Natural killer cell (primary cell): Measurements from ENCODE around the gene KIAA0408. TPM values are rescaled to one million over a fixed set of nuclear protein-coding genes. Genes with fewer than 3 reads are reported as not detected.

ENCODE experiments used
- ATAC-seq, 3 donors: fragments of 150-1000 bp in 2 of 3; fragments of 200-7000 bp in 1 of 3; cut with Tn5 transposase; 1 replicate in 1 of 3; 2 replicates in 2 of 3; pipeline ENCODE4 v1.10.0; 2021; ENCODE audit warnings: mild to moderate bottlenecking in 2 of 3, moderate library complexity in 2 of 3
- DNase-seq, 2 donors: peaks; one replicate each; pipeline versions ENCODE4 v3.0.0 to v3.0.0-alpha.2; 2013 to 2021; ENCODE audit warnings: mixed read lengths in 1 of 2
- H3K27ac ChIP-seq: one replicate; pipeline ENCODE4 v1.5.1; 2013; ENCODE audit warnings: mild to moderate bottlenecking, low read length
- H3K27me3 ChIP-seq: one replicate; pipeline ENCODE4 v1.6.1; 2013; ENCODE audit warnings: low read length; ENCODE audit not compliant: control insufficient read depth, insufficient read depth
- H3K36me3 ChIP-seq: one replicate; pipeline ENCODE4 v1.6.1; 2013; ENCODE audit warnings: low read length; ENCODE audit not compliant: control insufficient read depth, insufficient read depth
- H3K4me1 ChIP-seq: one replicate; pipeline ENCODE4 v1.6.1; 2013; ENCODE audit warnings: low read length; ENCODE audit not compliant: control insufficient read depth, insufficient read depth
- H3K4me3 ChIP-seq: one replicate; pipeline ENCODE4 v1.5.1; 2013; ENCODE audit warnings: low read length
- H3K9me3 ChIP-seq: one replicate; pipeline ENCODE4 v1.6.1; 2013; ENCODE audit warnings: low read length; ENCODE audit not compliant: control insufficient read depth, insufficient read depth
- H3K27ac Mint-ChIP-seq, 2 donors: one replicate each; pipeline ENCODE4 v1.8.0; 2022; ENCODE audit warnings: mild to moderate bottlenecking in 2 of 2, mixed read lengths in 2 of 2, moderate library complexity in 1 of 2
- H3K27me3 Mint-ChIP-seq, 2 donors: one replicate each; pipeline ENCODE4 v1.8.0; 2022; ENCODE audit warnings: low read depth in 2 of 2, mixed read lengths in 2 of 2
- H3K36me3 Mint-ChIP-seq: one replicate; pipeline ENCODE4 v1.8.0; 2022; ENCODE audit warnings: mixed read lengths
- H3K4me1 Mint-ChIP-seq, 2 donors: one replicate each; pipeline ENCODE4 v1.8.0; 2022; ENCODE audit warnings: mixed read lengths in 2 of 2
- H3K4me3 Mint-ChIP-seq: one replicate; pipeline ENCODE4 v1.8.0; 2022; ENCODE audit warnings: mild to moderate bottlenecking, moderate library complexity, mixed read lengths
- H3K9me3 Mint-ChIP-seq, 2 donors: one replicate each; pipeline ENCODE4 v1.8.0; 2022; ENCODE audit warnings: mixed read lengths in 2 of 2
- CTCF ChIP-seq: fragments of 200-600 bp; IDR thresholded peaks from one replicate; pipeline ENCODE4 v1.8.0; 2022; ENCODE audit warnings: antibody characterized with exemption
- WGBS: methylation state at CpG from one replicate; pipeline ENCODE4 v1.1.7; 2013; ENCODE audit warnings: missing lambda C conversion rate; ENCODE audit not compliant: insufficient coverage; 5-methylcytosine and 5-hydroxymethylcytosine counted together
- intact Hi-C: fragments of 100-400 bp; cut with micrococcal nuclease; formaldehyde crosslinking; loops from one replicate; pipeline ENCODE4 v1.14.2; 2022
- total RNA-seq, 4 donors: library from RNA; stranded (reverse); fragments of 120-200 nt in 1 of 4; gene quantifications; one replicate each; pipeline versions ENCODE4 v1.2.3 to v1.2.4, GENCODE V29; 2013 to 2022

KIAA0408 gene
- total RNA-seq, 3 donors from 2014 or later (not counting 1 experiment from before 2014, with no cell fraction given): 0.58 TPM; not detected in 2

- no peak overlapping the region for H3K4me3 ChIP-seq
- ATAC-seq (no peak), DNase-seq (no peak)
- no peaks in the 10 kb centered on the region for H3K9me3 Mint-ChIP-seq
- no peak overlapping the region for H3K4me3 Mint-ChIP-seq
- intact Hi-C loops: no loop called here
- no peak overlapping the region for H3K27ac Mint-ChIP-seq
- no peaks in the 10 kb centered on the region for H3K4me1 Mint-ChIP-seq
- peaks cover 0 to 8% of the 10 kb centered on the region in 2 donors for H3K27me3 Mint-ChIP-seq
- no peaks in the 10 kb centered on the region for H3K4me1 ChIP-seq
- H3K27ac ChIP-seq: no peak overlapping the region
- no peaks in the 10 kb centered on the region for H3K36me3 ChIP-seq
- no peak for TF ChIP-seq CTCF
- 97% methylated on average over 2 of the region's 2 CpGs for WGBS
- no peaks in the 10 kb centered on the region for H3K27me3 ChIP-seq
- H3K36me3 Mint-ChIP-seq: no peaks in the 10 kb centered on the region
- no peaks in the 10 kb centered on the region for H3K9me3 ChIP-seq
Measured at GRCh38 chr6:127468936-127469335, 9.7 kb upstream of the KIAA0408 start.

GRCh38 chr6:127466416-127466815, 7.2 kb upstream of the KIAA0408 start:
- ATAC-seq (no peak), DNase-seq (no peak)
- H3K27me3 Mint-ChIP-seq: peaks cover 0 to 3% of the 10 kb centered on the region in 2 donors
- no peak overlapping the region for H3K27ac Mint-ChIP-seq
- Histone ChIP-seq H3K4me3 (no peak overlapping the region), H3K36me3 (no peaks in the 10 kb centered on the region), H3K27ac (no peak overlapping the region), H3K9me3 (no peaks in the 10 kb centered on the region), H3K27me3 (no peaks in the 10 kb centered on the region), H3K4me1 (no peaks in the 10 kb centered on the region)
- WGBS: 97% methylated on average over 4 of the region's 5 CpGs
- no peak for TF ChIP-seq CTCF
- no peaks in the 10 kb centered on the region for H3K9me3 Mint-ChIP-seq
- intact Hi-C loops: no loop called here
- no peaks in the 10 kb centered on the region for H3K36me3 Mint-ChIP-seq
- H3K4me3 Mint-ChIP-seq: no peak overlapping the region
- no peaks in the 10 kb centered on the region for H3K4me1 Mint-ChIP-seq

GRCh38 chr6:127464881-127465459, 5.8 kb upstream of the KIAA0408 start:
- no peak overlapping the region for H3K4me3 Mint-ChIP-seq
- H3K9me3 Mint-ChIP-seq: no peaks in the 10 kb centered on the region
- intact Hi-C loops: no loop called here
- H3K36me3 Mint-ChIP-seq: no peaks in the 10 kb centered on the region
- peak in 1 of 2 donors; percentile 75 for DNase-seq
- peaks cover 3 to 8% of the 10 kb centered on the region in 2 donors for H3K27me3 Mint-ChIP-seq
- no peaks in the 10 kb centered on the region for H3K36me3 ChIP-seq
- ATAC-seq: peak in 2 of 3 donors; percentile 57 to 59
- no peak overlapping the region for H3K27ac Mint-ChIP-seq
- H3K4me1 Mint-ChIP-seq: no peaks in the 10 kb centered on the region
- no peak overlapping the region for H3K4me3 ChIP-seq
- H3K27ac ChIP-seq: no peak overlapping the region
- no peaks in the 10 kb centered on the region for H3K4me1 ChIP-seq
- no peaks in the 10 kb centered on the region for H3K9me3 ChIP-seq
- WGBS: 53% methylated on average over 2 of the region's 3 CpGs
- peak; percentile 55 for TF ChIP-seq CTCF
- H3K27me3 ChIP-seq: no peaks in the 10 kb centered on the region
